ENCODE data around the gene TCEANC.

TCEANC gene

GRCh38 chrX:13688958-13689740 lies 36.2 kb downstream of the TCEANC start, which contains the start of gene RAB9A (continued):
- no peak for TF ChIP-seq ELK4 (IDR thresholded peaks at IDR 0.05; ENCODE audit: borderline replicate concordance, low read depth, low read length)
- TF ChIP-seq ZNF362 (tag by site-specific recombination; IDR thresholded peaks at IDR 0.05): no peak
- TF ChIP-seq PRDM10 (tag by site-specific recombination; IDR thresholded peaks at IDR 0.05): no peak
- TF ChIP-seq ZNF514 (tag by site-specific recombination; IDR thresholded peaks at IDR 0.05): no peak
- peak; percentile 96 for TF ChIP-seq ZBTB26 (tag by site-specific recombination; optimal IDR thresholded peaks at IDR 0.05)
- TF ChIP-seq ZNF146 (tag by site-specific recombination; IDR thresholded peaks at IDR 0.05): no peak
- no peak for TF ChIP-seq ZNF341 (tag by site-specific recombination; IDR thresholded peaks at IDR 0.05; ENCODE audit: low read depth)
- no peak for TF ChIP-seq ZNF580 (tag by site-specific recombination; IDR thresholded peaks at IDR 0.05)
- TF ChIP-seq ZNF560 (tag by site-specific recombination; IDR thresholded peaks at IDR 0.05; ENCODE audit: borderline replicate concordance): no peak
- peak; percentile 45; the same call in 1 of the 2 replicates for TF ChIP-seq ZNF596 (tag by site-specific recombination; IDR thresholded peaks at IDR 0.05)
- no peak; the same call in 1 of the 2 replicates for TF ChIP-seq ZBTB7A (tag by site-specific recombination; IDR thresholded peaks at IDR 0.05; ENCODE audit: low read depth)
- no peak for TF ChIP-seq MZF1 (tag by site-specific recombination; IDR thresholded peaks at IDR 0.05; ENCODE audit: borderline replicate concordance)
- no peak for TF ChIP-seq ZNF677 (tag by site-specific recombination; IDR thresholded peaks at IDR 0.05)
- TF ChIP-seq ZNF555 (tag by site-specific recombination; conservative IDR thresholded peaks at IDR 0.05): no peak
- no peak for TF ChIP-seq ZNF211 (tag by site-specific recombination; IDR thresholded peaks at IDR 0.05; ENCODE audit: low read depth)
- TF ChIP-seq ZNF610 (tag by site-specific recombination; IDR thresholded peaks at IDR 0.05; ENCODE audit: borderline replicate concordance): no peak
- peak; percentile 71 for TF ChIP-seq YY1 (tag by site-specific recombination; IDR thresholded peaks at IDR 0.05)
- TF ChIP-seq ZNF585B (tag by site-specific recombination; IDR thresholded peaks at IDR 0.05): no peak
- no peak for TF ChIP-seq ZNF530 (tag by site-specific recombination; IDR thresholded peaks at IDR 0.05; ENCODE audit: low read depth)
- TF ChIP-seq SCRT1 (tag by site-specific recombination; IDR thresholded peaks at IDR 0.05; ENCODE audit: borderline replicate concordance): no peak
- peak; percentile 42; the same call in 1 of the 2 replicates for TF ChIP-seq ZNF121 (tag by site-specific recombination; IDR thresholded peaks at IDR 0.05)
- TF ChIP-seq ZNF558 (tag by site-specific recombination; IDR thresholded peaks at IDR 0.05): no peak
- TF ChIP-seq ZNF623 (tag by site-specific recombination; IDR thresholded peaks at IDR 0.05): no peak
- TF ChIP-seq ZNF624 (tag by site-specific recombination; IDR thresholded peaks at IDR 0.05): no peak
- TF ChIP-seq ZXDB (tag by site-specific recombination; IDR thresholded peaks at IDR 0.05): peak; percentile 70; the same call in 1 of the 2 replicates
- peak; percentile 67 for TF ChIP-seq SP7 (tag by site-specific recombination; IDR thresholded peaks at IDR 0.05)
- no peak for TF ChIP-seq OVOL3 (tag by site-specific recombination; IDR thresholded peaks at IDR 0.05)
- TF ChIP-seq ZNF510 (tag by site-specific recombination; IDR thresholded peaks at IDR 0.05; ENCODE audit: insufficient replicate concordance): no peak
- TF ChIP-seq ZNF138 (tag by site-specific recombination; IDR thresholded peaks at IDR 0.05; ENCODE audit: borderline replicate concordance): no peak
